ENCODE results near the gene OSTC.

OSTC gene

GRCh38 chr4:108681321-108681809, 31.0 kb downstream of the OSTC start:
- Histone ChIP-seq H3K4me1 (ENCODE audit: insufficient read depth, low read length) (no peaks in the 10 kb centered on the region), H3K27me3 (ENCODE audit: insufficient read depth, low read length) (no peaks in the 10 kb centered on the region), H3K9me3 (ENCODE audit: low read length) (no peaks in the 10 kb centered on the region), H3K36me3 (ENCODE audit: insufficient read depth, low read length) (no peaks in the 10 kb centered on the region), H3K4me3 (ENCODE audit: low read length) (no peak overlapping the region), H2AFZ (ENCODE audit: low read depth, low read length) (no peak overlapping the region)

GRCh38 chr4:108683479-108683878, 33.1 kb downstream of the OSTC start:
- Histone ChIP-seq H3K4me3 (ENCODE audit: low read length) (no peak overlapping the region), H3K27me3 (ENCODE audit: insufficient read depth, low read length) (no peaks in the 10 kb centered on the region), H2AFZ (ENCODE audit: low read depth, low read length) (no peak overlapping the region), H3K36me3 (ENCODE audit: insufficient read depth, low read length) (no peaks in the 10 kb centered on the region), H3K9me3 (ENCODE audit: low read length) (no peaks in the 10 kb centered on the region), H3K4me1 (ENCODE audit: insufficient read depth, low read length) (no peaks in the 10 kb centered on the region)

- no peak overlapping the region for H3K4me3 ChIP-seq (ENCODE audit: low read length)
- H3K9me3 ChIP-seq (ENCODE audit: low read length) = no peaks in the 10 kb centered on the region
- H2AFZ ChIP-seq (ENCODE audit: low read depth, low read length) = no peak overlapping the region
- H3K36me3 ChIP-seq (ENCODE audit: insufficient read depth, low read length) = no peaks in the 10 kb centered on the region
- no peaks in the 10 kb centered on the region for H3K27me3 ChIP-seq (ENCODE audit: insufficient read depth, low read length)
- no peaks in the 10 kb centered on the region for H3K4me1 ChIP-seq (ENCODE audit: insufficient read depth, low read length)
Observed at GRCh38 chr4:108685036-108685686, 34.8 kb downstream of the OSTC start.

GRCh38 chr4:108690738-108691137, 40.3 kb downstream of the OSTC start:
- Histone ChIP-seq H3K27me3 (ENCODE audit: insufficient read depth, low read length) (no peaks in the 10 kb centered on the region), H3K4me3 (ENCODE audit: low read length) (no peak overlapping the region), H3K36me3 (ENCODE audit: insufficient read depth, low read length) (no peaks in the 10 kb centered on the region), H3K4me1 (ENCODE audit: insufficient read depth, low read length) (peaks cover 3% of the 10 kb centered on the region), H2AFZ (ENCODE audit: low read depth, low read length) (no peak overlapping the region), H3K9me3 (ENCODE audit: low read length) (no peaks in the 10 kb centered on the region)

- Histone ChIP-seq H3K4me1 (ENCODE audit: insufficient read depth, low read length) (peaks cover 3% of the 10 kb centered on the region), H2AFZ (ENCODE audit: low read depth, low read length) (no peak overlapping the region), H3K27me3 (ENCODE audit: insufficient read depth, low read length) (no peaks in the 10 kb centered on the region), H3K36me3 (ENCODE audit: insufficient read depth, low read length) (no peaks in the 10 kb centered on the region), H3K9me3 (ENCODE audit: low read length) (no peaks in the 10 kb centered on the region), H3K4me3 (ENCODE audit: low read length) (no peak overlapping the region)
Observed at GRCh38 chr4:108693211-108693610, 42.8 kb downstream of the OSTC start.

- Histone ChIP-seq H2AFZ (ENCODE audit: low read depth, low read length) (no peak overlapping the region), H3K4me3 (ENCODE audit: low read length) (no peak overlapping the region), H3K4me1 (ENCODE audit: insufficient read depth, low read length) (peaks cover 3% of the 10 kb centered on the region), H3K9me3 (ENCODE audit: low read length) (no peaks in the 10 kb centered on the region), H3K27me3 (ENCODE audit: insufficient read depth, low read length) (no peaks in the 10 kb centered on the region), H3K36me3 (ENCODE audit: insufficient read depth, low read length) (no peaks in the 10 kb centered on the region)
Observed at GRCh38 chr4:108693819-108694218, 43.4 kb downstream of the OSTC start.

GRCh38 chr4:108694423-108694822, 44.0 kb downstream of the OSTC start:
- Histone ChIP-seq H3K4me1 (ENCODE audit: insufficient read depth, low read length) (peaks cover 3% of the 10 kb centered on the region), H3K27me3 (ENCODE audit: insufficient read depth, low read length) (no peaks in the 10 kb centered on the region), H3K9me3 (ENCODE audit: low read length) (no peaks in the 10 kb centered on the region), H3K36me3 (ENCODE audit: insufficient read depth, low read length) (no peaks in the 10 kb centered on the region), H2AFZ (ENCODE audit: low read depth, low read length) (no peak overlapping the region), H3K4me3 (ENCODE audit: low read length) (no peak overlapping the region)

GRCh38 chr4:108695062-108695461, 44.7 kb downstream of the OSTC start:
- Histone ChIP-seq H3K4me1 (ENCODE audit: insufficient read depth, low read length) (peaks cover 3% of the 10 kb centered on the region), H3K9me3 (ENCODE audit: low read length) (no peaks in the 10 kb centered on the region), H3K36me3 (ENCODE audit: insufficient read depth, low read length) (no peaks in the 10 kb centered on the region), H3K4me3 (ENCODE audit: low read length) (no peak overlapping the region), H2AFZ (ENCODE audit: low read depth, low read length) (no peak overlapping the region), H3K27me3 (ENCODE audit: insufficient read depth, low read length) (no peaks in the 10 kb centered on the region)

- Histone ChIP-seq H3K36me3 (ENCODE audit: insufficient read depth, low read length) (no peaks in the 10 kb centered on the region), H3K9me3 (ENCODE audit: low read length) (no peaks in the 10 kb centered on the region)
Observed at GRCh38 chr4:108696160-108696559, 45.8 kb downstream of the OSTC start.

GRCh38 chr4:108700081-108700757, 49.8 kb downstream of the OSTC start:
- no peaks in the 10 kb centered on the region for H3K36me3 ChIP-seq (ENCODE audit: insufficient read depth, low read length)
- no peaks in the 10 kb centered on the region for H3K9me3 ChIP-seq (ENCODE audit: low read length)
- no peak overlapping the region for H2AFZ ChIP-seq (ENCODE audit: low read depth, low read length)

More at GRCh38 chr4:108696160-108696559, 45.8 kb downstream of the OSTC start:
- no peak overlapping the region for H2AFZ ChIP-seq (ENCODE audit: low read depth, low read length)
- H3K4me3 ChIP-seq (ENCODE audit: low read length) = no peak overlapping the region
- H3K27me3 ChIP-seq (ENCODE audit: insufficient read depth, low read length) = no peaks in the 10 kb centered on the region
- H3K4me1 ChIP-seq (ENCODE audit: insufficient read depth, low read length) = no peaks in the 10 kb centered on the region

GRCh38 chr4:108702960-108703359, 52.6 kb downstream of the OSTC start:
- H3K9me3 ChIP-seq (ENCODE audit: low read length) = no peaks in the 10 kb centered on the region
- no peak overlapping the region for H2AFZ ChIP-seq (ENCODE audit: low read depth, low read length)
- no peaks in the 10 kb centered on the region for H3K4me1 ChIP-seq (ENCODE audit: insufficient read depth, low read length)
- H3K27me3 ChIP-seq (ENCODE audit: insufficient read depth, low read length) = no peaks in the 10 kb centered on the region
- H3K4me3 ChIP-seq (ENCODE audit: low read length) = no peak overlapping the region
- no peaks in the 10 kb centered on the region for H3K36me3 ChIP-seq (ENCODE audit: insufficient read depth, low read length)

More at GRCh38 chr4:108700081-108700757, 49.8 kb downstream of the OSTC start:
- no peaks in the 10 kb centered on the region for H3K4me1 ChIP-seq (ENCODE audit: insufficient read depth, low read length)
- no peak overlapping the region for H3K4me3 ChIP-seq (ENCODE audit: low read length)
- no peaks in the 10 kb centered on the region for H3K27me3 ChIP-seq (ENCODE audit: insufficient read depth, low read length)

- H3K4me1 ChIP-seq (ENCODE audit: insufficient read depth, low read length) = no peaks in the 10 kb centered on the region
- no peaks in the 10 kb centered on the region for H3K9me3 ChIP-seq (ENCODE audit: low read length)
- no peaks in the 10 kb centered on the region for H3K27me3 ChIP-seq (ENCODE audit: insufficient read depth, low read length)
- no peak overlapping the region for H3K4me3 ChIP-seq (ENCODE audit: low read length)
- no peak overlapping the region for H2AFZ ChIP-seq (ENCODE audit: low read depth, low read length)
- H3K36me3 ChIP-seq (ENCODE audit: insufficient read depth, low read length) = no peaks in the 10 kb centered on the region
Observed at GRCh38 chr4:108703370-108703769, 53.0 kb downstream of the OSTC start.

GRCh38 chr4:108703966-108704365, 53.6 kb downstream of the OSTC start:
- no peaks in the 10 kb centered on the region for H3K36me3 ChIP-seq (ENCODE audit: insufficient read depth, low read length)
- H2AFZ ChIP-seq (ENCODE audit: low read depth, low read length) = no peak overlapping the region
- no peaks in the 10 kb centered on the region for H3K4me1 ChIP-seq (ENCODE audit: insufficient read depth, low read length)
- no peaks in the 10 kb centered on the region for H3K27me3 ChIP-seq (ENCODE audit: insufficient read depth, low read length)
- no peaks in the 10 kb centered on the region for H3K9me3 ChIP-seq (ENCODE audit: low read length)
- no peak overlapping the region for H3K4me3 ChIP-seq (ENCODE audit: low read length)

All from neuron (in vitro differentiated cells).